WI38 (cell line): ENCODE measurements around the gene DENND4A.

ENCODE experiments used
- H3K4me3 ChIP-seq: 2 replicates; pipeline ENCODE4 v1.5.1; 2011; ENCODE audit warnings: low read depth, mild to moderate bottlenecking, control low read depth, low read length
- TF ChIP-seq, protein P1 (sequence below): IDR thresholded peaks from 2 replicates; pipeline ENCODE4 v1.5.1; 2012; ENCODE audit warnings: low read depth, mild to moderate bottlenecking, control low read depth, low read length

Gene DENND4A

DNA sequence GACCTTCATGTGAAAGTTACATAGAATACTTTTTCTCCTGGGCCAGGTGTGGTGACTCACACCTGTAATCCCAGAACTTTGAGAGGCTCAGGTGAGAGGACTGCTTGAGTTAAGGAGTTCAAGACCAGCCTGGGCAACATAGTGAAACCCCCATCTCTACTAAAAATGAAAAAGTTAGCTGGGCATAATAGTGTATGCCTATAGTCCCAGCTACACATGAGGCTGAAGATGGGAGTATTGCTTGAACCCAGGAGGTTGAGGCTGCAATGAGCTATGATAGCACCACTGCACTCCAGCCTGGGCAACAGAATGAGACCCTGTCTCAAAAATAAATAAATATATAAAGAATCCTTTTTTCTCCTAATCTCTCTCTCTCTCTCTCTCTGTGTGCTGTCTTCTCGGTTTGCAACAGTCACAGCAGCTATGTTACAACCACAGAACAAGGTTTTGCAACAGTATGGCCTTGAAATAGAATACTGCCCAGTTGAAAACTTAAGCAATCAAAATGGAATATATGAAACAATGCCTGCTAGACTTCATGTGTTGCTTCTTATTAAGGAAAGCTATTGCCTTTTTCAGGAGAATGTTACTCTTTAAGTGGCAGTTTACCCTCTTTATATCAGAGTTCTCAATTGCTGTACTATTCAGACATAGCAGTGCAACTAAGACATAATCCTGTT lies 12.3 kb upstream of the DENND4A start:
- TF ChIP-seq, protein P1, sequence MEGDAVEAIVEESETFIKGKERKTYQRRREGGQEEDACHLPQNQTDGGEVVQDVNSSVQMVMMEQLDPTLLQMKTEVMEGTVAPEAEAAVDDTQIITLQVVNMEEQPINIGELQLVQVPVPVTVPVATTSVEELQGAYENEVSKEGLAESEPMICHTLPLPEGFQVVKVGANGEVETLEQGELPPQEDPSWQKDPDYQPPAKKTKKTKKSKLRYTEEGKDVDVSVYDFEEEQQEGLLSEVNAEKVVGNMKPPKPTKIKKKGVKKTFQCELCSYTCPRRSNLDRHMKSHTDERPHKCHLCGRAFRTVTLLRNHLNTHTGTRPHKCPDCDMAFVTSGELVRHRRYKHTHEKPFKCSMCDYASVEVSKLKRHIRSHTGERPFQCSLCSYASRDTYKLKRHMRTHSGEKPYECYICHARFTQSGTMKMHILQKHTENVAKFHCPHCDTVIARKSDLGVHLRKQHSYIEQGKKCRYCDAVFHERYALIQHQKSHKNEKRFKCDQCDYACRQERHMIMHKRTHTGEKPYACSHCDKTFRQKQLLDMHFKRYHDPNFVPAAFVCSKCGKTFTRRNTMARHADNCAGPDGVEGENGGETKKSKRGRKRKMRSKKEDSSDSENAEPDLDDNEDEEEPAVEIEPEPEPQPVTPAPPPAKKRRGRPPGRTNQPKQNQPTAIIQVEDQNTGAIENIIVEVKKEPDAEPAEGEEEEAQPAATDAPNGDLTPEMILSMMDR = no peak
- no peak overlapping the region for H3K4me3 ChIP-seq

DNA sequence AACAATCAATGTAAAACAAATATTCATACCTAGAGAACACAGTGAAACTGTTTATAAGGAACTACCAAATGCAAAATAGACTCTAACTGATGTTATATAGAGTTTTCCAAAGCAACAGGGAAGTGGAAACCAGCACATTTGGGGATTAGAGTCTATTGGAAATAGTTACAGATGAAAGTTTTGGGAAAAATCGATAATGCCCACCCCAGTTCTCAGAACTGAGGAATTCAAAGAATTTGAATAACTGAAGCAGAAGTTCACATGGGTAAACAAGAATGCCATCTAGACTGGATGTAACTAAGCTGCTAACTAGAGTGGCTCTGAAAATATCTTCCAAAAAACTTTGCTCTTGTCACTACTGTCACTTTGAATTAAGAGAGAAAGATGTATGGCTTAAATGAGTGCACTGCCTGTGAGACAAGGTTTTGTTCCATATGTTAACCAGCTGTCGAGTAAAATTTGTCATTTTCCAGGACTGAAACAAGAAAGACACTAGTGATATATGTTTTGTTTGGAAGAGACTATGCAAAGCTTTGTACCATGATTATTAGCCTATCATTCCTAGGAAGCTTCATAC lies 9.2 kb upstream of the DENND4A start:
- no peak overlapping the region for H3K4me3 ChIP-seq
- TF ChIP-seq, protein P1 = no peak

DNA sequence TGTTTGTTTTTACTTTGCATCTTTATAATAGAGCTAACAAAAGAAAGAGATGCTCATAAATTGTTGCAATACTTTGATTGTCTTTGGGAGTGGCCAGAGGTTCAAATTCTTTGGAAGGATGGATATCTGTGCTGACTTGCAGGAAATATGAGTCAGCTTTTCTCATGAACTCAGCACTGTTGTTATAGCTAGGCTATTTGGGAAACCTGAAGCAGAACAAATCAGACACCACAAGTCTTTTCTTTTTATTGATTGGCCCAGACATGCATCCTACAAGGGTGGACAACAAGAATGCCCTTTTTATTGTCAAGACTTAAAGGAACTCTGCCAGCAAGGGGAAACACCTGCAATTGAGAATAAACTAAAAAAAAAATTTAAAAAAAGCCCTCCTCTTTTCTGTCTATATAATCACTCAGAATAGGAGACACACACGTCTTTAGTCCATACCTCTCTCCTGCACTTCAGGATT lies 4.6 kb upstream of the DENND4A start:
- no peak overlapping the region for H3K4me3 ChIP-seq
- TF ChIP-seq, protein P1 = no peak

DNA sequence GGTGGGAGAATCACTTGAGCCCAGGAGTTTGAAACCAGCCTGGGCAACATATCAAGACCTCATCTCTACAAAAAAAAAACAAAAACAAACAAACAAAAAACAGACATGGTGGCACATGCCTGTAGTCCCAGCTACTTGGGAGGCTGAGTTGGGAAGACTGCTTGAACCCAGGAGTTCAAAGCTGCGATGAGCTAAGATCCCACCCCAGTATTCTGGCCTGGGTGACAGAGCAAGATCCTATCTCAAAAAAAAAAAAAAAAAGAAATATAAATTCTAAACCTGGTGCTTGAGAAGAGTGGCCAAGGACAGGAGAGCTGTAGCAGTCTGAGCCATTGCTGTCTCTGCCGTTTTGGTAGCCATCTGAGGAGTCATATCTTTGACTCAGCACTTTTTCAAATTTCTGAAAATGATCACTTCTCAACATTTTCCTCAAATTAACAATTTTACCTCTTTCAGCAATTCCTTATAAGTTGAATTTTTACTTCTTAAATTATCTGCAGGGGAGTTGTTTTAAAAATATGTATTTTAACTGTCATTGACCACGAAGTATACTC lies 3.6 kb upstream of the DENND4A start:
- TF ChIP-seq, protein P1 = no peak
- no peak overlapping the region for H3K4me3 ChIP-seq

DNA sequence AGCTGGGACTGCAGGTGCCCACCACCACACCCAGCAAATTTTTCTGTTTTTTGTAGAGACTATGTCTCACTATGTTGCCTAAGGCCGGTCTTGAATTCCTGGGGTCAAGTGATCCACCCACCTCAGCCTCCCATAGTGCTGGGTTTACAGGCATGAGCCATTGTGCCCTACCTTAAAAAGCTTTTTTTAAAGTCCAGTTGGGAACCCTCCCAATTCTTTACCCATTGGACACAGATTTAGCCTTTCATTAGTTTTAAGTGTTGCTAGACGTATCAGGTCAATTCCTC lies 1.7 kb upstream of the DENND4A start:
- TF ChIP-seq, protein P1 = no peak
- no peak overlapping the region for H3K4me3 ChIP-seq

DNA sequence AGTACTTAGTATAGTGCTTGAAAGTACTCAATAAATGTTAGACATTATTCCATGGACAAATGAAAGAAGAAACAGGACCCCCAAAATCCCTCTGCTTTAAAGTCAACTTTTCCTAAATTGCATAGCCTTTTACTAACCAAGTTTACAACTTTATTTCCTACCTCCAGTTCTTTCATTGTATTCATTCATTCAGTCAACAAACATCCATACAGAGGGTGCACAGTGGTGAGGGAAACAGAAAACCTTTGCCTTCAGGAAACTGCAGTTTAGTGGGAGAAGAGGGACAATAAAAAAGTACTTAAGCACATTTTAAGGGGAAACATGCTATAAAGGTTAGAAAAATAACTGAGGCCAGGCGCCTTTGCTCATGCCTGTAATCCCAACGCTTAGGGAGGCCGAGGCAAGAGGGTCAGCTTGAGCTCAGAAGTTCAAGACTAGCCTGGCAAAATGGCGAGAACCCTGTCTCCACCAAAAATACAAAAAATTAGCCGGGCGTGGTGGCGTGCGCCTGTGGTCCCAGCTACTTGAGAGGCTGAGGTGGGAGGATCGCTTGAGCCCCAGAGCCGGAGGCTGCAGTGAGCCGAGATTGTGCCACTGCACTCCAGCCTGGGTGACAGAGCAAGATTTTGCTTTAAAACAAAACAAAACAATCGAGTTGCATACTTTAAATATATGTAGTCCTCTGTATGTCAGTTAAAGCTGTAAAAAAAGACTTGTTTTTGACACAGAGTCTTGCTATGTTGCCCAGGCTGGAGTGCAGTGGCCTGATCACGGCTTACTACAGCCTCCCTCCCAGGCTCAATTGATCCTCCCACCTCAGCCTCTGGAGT lies 1.1 kb upstream of the DENND4A start:
- peak overlapping the region; percentile 76 for H3K4me3 ChIP-seq
- TF ChIP-seq, protein P1 = no peak
